Adrenal gland (tissue), 12 donors: ENCODE results near the gene SOCS7. TPM values are rescaled to one million over a fixed set of nuclear protein-coding genes. Genes with fewer than 3 reads are reported as not detected.

Experiments
- DNase-seq, 7 donors: peaks; one replicate each; pipeline ENCODE4 v3.0.0-alpha.2; 2019 to 2020
- H3K27ac ChIP-seq, 5 donors: fragments of 200-600 bp; sonication (generic) in 4 of 5; 1 replicate in 3 of 5; 2 replicates in 2 of 5; pipeline versions ENCODE4 v1.5.1 to v1.8.0; 2016 to 2020; ENCODE audit warnings: mild to moderate bottlenecking in 1 of 5
- H3K27me3 ChIP-seq: fragments of 200-600 bp; 2 replicates; pipeline ENCODE4 v1.8.0; 2021
- H3K36me3 ChIP-seq, 2 donors: fragments of 200-600 bp; replicated peaks in 1 of 2; 1 replicate in 1 of 2; 2 replicates in 1 of 2; pipeline versions ENCODE4 v1.5.1 to v1.8.0; 2018 to 2022
- H3K4me1 ChIP-seq, 2 donors: fragments of 200-600 bp; replicated peaks in 1 of 2; 1 replicate in 1 of 2; 2 replicates in 1 of 2; pipeline versions ENCODE4 v1.5.1 to v1.8.0; 2018 to 2021
- H3K4me3 ChIP-seq, 4 donors: fragments of 200-600 bp; sonication (generic) in 3 of 4; one replicate each; pipeline ENCODE4 v1.5.1; 2016 to 2018
- H3K9me3 ChIP-seq, 3 donors: fragments of 200-600 bp; sonication (generic) in 1 of 3; replicated peaks in 1 of 3; 1 replicate in 2 of 3; 2 replicates in 1 of 3; pipeline versions ENCODE4 v1.5.1 to v1.8.0; 2016 to 2021
- POLR2A ChIP-seq, 2 donors: fragments of 450-650 bp; IDR thresholded peaks; one replicate each; pipeline ENCODE4 v1.6.1; 2017; ENCODE audit warnings: antibody characterized with exemption in 2 of 2, mild to moderate bottlenecking in 2 of 2, moderate library complexity in 1 of 2
- WGBS, 4 donors: extraction: QIAGEN DNeasy Blood & Tissue Kit in 2 of 4; methylation state at CpG; one replicate each; pipeline versions ENCODE4 v1.1.5 to v1.1.7; 2013 to 2017; 5-methylcytosine and 5-hydroxymethylcytosine counted together
- intact Hi-C, 2 donors: fragments of 100-400 bp; cut with DNase I; formaldehyde crosslinking; loops; one replicate each; pipeline versions ENCODE4 v1.14.1 to v1.15.0; 2022 to 2023
- polyA plus RNA-seq, 3 donors: library from polyadenylated mRNA; stranded (reverse); fragments of 200-250 nt in 2 of 3; fragments of 350-450 nt in 1 of 3; fragmentation: Illumina TruSeq in 1 of 3; extraction: RNeasy Lipid Tissue Mini Kit (QIAGEN cat#74804) in 1 of 3; gene quantifications; one replicate each; pipeline ENCODE4 v1.2.3, GENCODE V29; 2013 to 2014
- total RNA-seq, 9 donors: library from RNA; depleted of rRNA in 4 of 9; stranded (reverse); fragments of >200 nt in 4 of 9; fragments of 120-200 nt in 1 of 9; fragmentation: NEBNext Ultra II Directional in 1 of 9; extraction: Animal tissue kit (Norgen Biotek cat#: 25700) in 1 of 9; gene quantifications; one replicate each; pipeline versions ENCODE4 v1.1.0 to v1.2.4, GENCODE V29; 2013 to 2023
- TF ChIP-seq, protein P1 (sequence below), 6 experiments: fragments of 450-650 bp in 4 of 6; fragments of 200-600 bp in 2 of 6; sonication (generic) in 1 of 6; IDR thresholded peaks; 1 replicate in 5 of 6; 2 replicates in 1 of 6; pipeline versions ENCODE4 v1.5.1 to v1.8.0; 2016 to 2021; ENCODE audit warnings: antibody characterized with exemption in 6 of 6, mild to moderate bottlenecking in 2 of 6, moderate library complexity in 1 of 6
- donor health status: healthy with polysubstance abuse.
- donor health status: Bipolar disorder and iron deficiency.
- donor health status: DM: yes; HTN: yes; CAD: no.
- donor health status: DM: no; HTN: no; CAD: no.
- donor health status: DM: no; HTN: no; CAD: no.
- donor health status: DM: yes; HTN: yes; CAD: no.

SOCS7 gene
- total and polyA plus RNA-seq, 12 donors: 2.7 to 51.3 (median 18.5) TPM

DNA sequence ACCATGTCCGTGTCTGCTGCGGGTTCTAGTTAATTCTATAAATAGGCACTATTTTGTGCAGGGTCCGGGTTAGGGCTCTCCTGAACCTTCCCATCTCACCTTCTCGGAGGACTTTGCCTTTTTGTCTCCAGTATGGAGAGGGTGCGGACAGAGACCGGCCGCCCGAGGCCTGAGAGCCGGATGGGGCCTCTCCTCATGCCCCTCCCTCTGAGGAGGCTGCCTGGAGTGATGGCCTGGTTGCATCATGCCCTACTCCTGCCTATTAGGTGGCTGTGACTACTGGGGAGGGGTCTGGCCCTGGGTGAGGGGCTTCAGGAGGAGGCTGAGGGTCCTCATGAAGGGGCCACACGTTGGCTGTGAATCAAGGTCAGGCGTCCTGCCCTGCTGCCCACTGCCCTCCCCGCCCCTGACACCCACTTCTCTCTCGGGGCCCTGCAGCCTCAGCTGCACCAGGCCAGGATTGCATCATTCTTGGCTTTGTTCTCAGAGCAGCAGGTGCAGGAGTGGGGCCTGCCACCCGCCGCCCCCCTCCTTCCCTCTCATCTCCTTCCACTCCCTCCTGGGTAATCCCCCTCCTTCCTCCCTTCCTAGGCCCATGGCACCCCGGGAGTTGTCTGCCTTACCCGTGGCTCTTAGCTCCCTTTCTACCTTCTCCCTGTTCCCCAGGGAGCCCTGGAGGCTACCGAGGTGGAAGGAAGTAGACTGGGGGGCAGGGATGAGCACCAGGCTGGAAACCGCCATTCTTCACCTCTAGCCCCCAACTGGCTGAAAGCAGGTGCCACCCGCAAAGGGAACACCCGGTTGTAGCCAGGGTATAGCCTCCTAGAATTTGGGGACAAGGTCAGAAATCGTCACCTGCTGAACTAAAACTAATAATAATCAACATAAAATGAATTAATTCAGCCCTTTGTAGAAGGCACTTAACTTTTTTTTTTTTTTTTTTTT, 63.9 kb downstream of the SOCS7 start:
- Histone ChIP-seq H3K4me1 (peaks cover 8 to 22% of the 10 kb centered on the region in 2 donors), H3K27ac (peak overlapping the region in 1 of 5 donors; percentile 66), H3K27me3 (peaks cover 4% of the 10 kb centered on the region), H3K4me3 (no peak overlapping the region), H3K9me3 (no peaks in the 10 kb centered on the region), H3K36me3 (no peaks in the 10 kb centered on the region)
- 31 to 41% (median 33%) methylated on average over 11 to 22 of the region's 22 CpGs for WGBS, 4 donors
- DNase-seq: peak in 1 of 7 donors; percentile 74
- intact Hi-C loops: loop anchor here (2.0 to 5.0 kb wide), 2 partner anchors 63 to 67 kb away; partner anchors contain the start of gene SOCS7 (in 1 of the 2)
- TF ChIP-seq, protein P1, sequence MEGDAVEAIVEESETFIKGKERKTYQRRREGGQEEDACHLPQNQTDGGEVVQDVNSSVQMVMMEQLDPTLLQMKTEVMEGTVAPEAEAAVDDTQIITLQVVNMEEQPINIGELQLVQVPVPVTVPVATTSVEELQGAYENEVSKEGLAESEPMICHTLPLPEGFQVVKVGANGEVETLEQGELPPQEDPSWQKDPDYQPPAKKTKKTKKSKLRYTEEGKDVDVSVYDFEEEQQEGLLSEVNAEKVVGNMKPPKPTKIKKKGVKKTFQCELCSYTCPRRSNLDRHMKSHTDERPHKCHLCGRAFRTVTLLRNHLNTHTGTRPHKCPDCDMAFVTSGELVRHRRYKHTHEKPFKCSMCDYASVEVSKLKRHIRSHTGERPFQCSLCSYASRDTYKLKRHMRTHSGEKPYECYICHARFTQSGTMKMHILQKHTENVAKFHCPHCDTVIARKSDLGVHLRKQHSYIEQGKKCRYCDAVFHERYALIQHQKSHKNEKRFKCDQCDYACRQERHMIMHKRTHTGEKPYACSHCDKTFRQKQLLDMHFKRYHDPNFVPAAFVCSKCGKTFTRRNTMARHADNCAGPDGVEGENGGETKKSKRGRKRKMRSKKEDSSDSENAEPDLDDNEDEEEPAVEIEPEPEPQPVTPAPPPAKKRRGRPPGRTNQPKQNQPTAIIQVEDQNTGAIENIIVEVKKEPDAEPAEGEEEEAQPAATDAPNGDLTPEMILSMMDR (IDR thresholded peaks at IDR 0.05): no peak
- no peak for TF ChIP-seq POLR2A (IDR thresholded peaks at IDR 0.05)

DNA sequence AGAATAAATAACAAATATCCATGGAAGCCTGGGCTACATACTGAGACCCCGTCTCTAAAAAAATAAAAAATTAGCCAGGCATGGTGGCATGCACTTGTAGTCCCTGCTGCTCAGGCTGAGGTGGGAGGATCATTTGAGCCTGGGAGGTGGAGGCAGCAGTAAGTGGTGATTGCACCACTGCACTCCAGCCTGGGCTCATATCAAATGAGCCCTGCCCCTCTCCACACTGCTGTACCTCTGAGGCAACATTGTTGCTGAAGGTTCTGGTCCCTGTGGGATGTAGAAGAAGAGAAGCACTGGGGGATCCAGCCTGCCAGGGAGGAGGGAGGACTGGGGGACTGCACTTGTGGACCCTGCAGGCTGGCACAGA, 65.2 kb downstream of the SOCS7 start:
- H3K27ac ChIP-seq: no peak overlapping the region
- no peak overlapping the region for H3K4me3 ChIP-seq
- H3K27me3 ChIP-seq: peaks cover 4% of the 10 kb centered on the region
- 50 to 75% (median 64%) methylated on average over 1 of the region's 1 CpG for WGBS, 4 donors
- DNase-seq: no peak
- H3K36me3 ChIP-seq: no peaks in the 10 kb centered on the region
- intact Hi-C loops: loop anchor here in 1 of 2 donors (5.0 kb wide), 1 partner anchor 65 kb away; the partner anchor contains the start of gene SOCS7
- H3K9me3 ChIP-seq: no peaks in the 10 kb centered on the region
- peaks cover 8 to 22% of the 10 kb centered on the region in 2 donors for H3K4me1 ChIP-seq
- TF ChIP-seq POLR2A (IDR thresholded peaks at IDR 0.05): no peak
- TF ChIP-seq, protein P1 (IDR thresholded peaks at IDR 0.05): no peak

DNA sequence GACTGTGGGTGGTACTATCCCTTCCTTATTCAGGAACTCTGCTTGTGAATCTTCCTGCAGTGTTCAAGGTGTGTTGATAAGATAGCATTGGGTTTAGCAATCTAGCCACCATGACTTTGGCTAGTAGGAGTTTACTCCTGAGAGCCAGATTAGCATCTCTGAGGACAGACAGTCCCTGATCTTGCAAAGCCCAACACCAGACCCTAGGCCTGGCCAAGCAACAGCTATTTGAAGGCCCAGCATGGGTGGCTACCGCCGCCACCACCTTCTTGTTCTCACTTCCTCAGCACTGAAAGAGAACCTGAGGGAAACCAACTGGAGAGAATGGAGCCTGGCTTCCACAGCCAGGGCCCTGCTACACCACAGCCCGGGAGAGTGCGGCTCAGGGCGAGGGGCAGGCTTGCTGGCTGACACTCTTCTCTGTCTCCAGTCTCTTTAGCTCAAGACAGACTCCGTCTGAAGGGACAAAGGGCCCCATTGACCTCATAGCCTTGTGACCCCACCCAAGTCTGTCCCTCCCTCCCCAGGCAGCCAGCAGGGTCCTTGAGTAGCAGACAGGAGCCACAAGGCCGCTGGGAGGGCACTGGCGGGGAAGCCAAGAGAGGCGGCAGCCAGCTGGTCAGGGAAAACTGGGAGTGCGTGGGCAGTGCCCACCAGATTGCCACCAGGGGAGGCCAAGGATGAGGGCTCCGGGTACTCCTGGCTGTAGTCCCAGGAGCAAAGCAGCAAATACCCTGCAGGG, 65.7 kb downstream of the SOCS7 start:
- no peak overlapping the region for H3K4me3 ChIP-seq
- TF ChIP-seq POLR2A (IDR thresholded peaks at IDR 0.05): no peak
- TF ChIP-seq, protein P1 (IDR thresholded peaks at IDR 0.05): no peak
- peaks cover 4% of the 10 kb centered on the region for H3K27me3 ChIP-seq
- H3K9me3 ChIP-seq: no peaks in the 10 kb centered on the region
- intact Hi-C loops: loop anchor here in 1 of 2 donors (5.0 kb wide), 1 partner anchor 65 kb away; the partner anchor contains the start of gene SOCS7
- DNase-seq: peak in 2 of 7 donors; percentile 32 to 44
- peaks cover 8 to 22% of the 10 kb centered on the region in 2 donors for H3K4me1 ChIP-seq
- no peak overlapping the region for H3K27ac ChIP-seq
- H3K36me3 ChIP-seq: no peaks in the 10 kb centered on the region
- WGBS, 4 donors: 41 to 93% (median 52%) methylated on average over 2 to 11 of the region's 11 CpGs
